Tibial nerve (tissue), 4 donors: ENCODE results near the gene HADHB.

Source experiments
- EP300 ChIP-seq, 2 donors: sonication (generic); formaldehyde crosslinking; IDR thresholded peaks; one replicate each; pipeline ENCODE4 v1.6.1; 2017; ENCODE audit warnings: antibody characterized with exemption in 2 of 2, mild to moderate bottlenecking in 1 of 2
- POLR2A ChIP-seq, 2 donors: fragments of 450-650 bp; IDR thresholded peaks; one replicate each; pipeline ENCODE4 v1.6.1; 2017; ENCODE audit warnings: antibody characterized with exemption in 2 of 2, mild to moderate bottlenecking in 2 of 2, moderate library complexity in 2 of 2
- TF ChIP-seq, protein P1 (sequence below), 5 experiments: fragments of 200-600 bp in 3 of 5; fragments of 450-650 bp in 2 of 5; sonication (generic) in 3 of 5; IDR thresholded peaks; one replicate each; pipeline ENCODE4 v1.5.1; 2016 to 2019; ENCODE audit warnings: antibody characterized with exemption in 5 of 5, mild to moderate bottlenecking in 3 of 5, moderate library complexity in 2 of 5

DNA sequence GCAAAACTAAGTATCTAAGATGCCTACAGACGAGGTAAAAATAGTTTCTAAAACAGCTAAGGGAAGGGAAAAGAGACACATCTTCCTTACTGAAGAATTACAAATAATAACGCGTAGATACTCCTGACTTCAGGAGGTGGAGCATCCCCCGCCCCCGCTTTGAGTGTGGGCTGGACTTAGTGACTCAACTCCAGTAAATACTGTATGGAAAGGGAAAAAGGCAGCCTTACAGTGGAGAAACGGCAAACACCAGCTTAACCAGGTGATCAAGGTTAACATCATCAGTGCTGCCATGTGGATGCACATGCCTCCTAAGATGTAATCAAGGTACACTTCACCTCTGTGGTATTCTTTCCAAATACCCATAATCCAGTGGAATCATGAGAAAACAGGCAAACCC, 47.9 kb downstream of the HADHB start:
- TF ChIP-seq POLR2A (IDR thresholded peaks at IDR 0.05) (no peak), EP300 (IDR thresholded peaks at IDR 0.05) (no peak)
- TF ChIP-seq, protein P1, sequence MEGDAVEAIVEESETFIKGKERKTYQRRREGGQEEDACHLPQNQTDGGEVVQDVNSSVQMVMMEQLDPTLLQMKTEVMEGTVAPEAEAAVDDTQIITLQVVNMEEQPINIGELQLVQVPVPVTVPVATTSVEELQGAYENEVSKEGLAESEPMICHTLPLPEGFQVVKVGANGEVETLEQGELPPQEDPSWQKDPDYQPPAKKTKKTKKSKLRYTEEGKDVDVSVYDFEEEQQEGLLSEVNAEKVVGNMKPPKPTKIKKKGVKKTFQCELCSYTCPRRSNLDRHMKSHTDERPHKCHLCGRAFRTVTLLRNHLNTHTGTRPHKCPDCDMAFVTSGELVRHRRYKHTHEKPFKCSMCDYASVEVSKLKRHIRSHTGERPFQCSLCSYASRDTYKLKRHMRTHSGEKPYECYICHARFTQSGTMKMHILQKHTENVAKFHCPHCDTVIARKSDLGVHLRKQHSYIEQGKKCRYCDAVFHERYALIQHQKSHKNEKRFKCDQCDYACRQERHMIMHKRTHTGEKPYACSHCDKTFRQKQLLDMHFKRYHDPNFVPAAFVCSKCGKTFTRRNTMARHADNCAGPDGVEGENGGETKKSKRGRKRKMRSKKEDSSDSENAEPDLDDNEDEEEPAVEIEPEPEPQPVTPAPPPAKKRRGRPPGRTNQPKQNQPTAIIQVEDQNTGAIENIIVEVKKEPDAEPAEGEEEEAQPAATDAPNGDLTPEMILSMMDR (IDR thresholded peaks at IDR 0.05), result no peak
